Measurements from ENCODE around the gene KAT6B.

DNA sequence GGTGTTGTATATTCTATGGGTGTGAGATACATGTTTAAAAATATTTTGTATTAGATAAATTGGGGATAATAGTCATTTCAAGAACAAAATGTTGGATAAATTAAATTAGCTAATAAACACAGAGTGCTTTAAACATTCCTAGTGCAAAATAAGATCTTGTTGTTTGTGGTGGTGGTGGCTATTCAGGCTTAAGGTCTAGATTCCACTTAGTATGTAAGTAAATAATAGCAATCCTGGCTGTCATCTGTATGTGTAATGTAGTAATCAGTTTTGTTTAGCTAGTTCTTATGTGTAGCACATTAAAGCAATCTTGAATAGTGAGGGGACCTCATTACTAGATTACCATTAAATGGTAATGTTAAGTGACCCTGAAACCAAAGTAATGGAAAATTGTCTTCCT lies 48.7 kb downstream of the KAT6B start:
- no peak for TF ChIP-seq EZH2 (IDR thresholded peaks at IDR 0.05; ENCODE audit: borderline replicate concordance, insufficient read depth, low read depth, low read length, poor library complexity, severe bottlenecking)
- TF ChIP-seq, protein P1, sequence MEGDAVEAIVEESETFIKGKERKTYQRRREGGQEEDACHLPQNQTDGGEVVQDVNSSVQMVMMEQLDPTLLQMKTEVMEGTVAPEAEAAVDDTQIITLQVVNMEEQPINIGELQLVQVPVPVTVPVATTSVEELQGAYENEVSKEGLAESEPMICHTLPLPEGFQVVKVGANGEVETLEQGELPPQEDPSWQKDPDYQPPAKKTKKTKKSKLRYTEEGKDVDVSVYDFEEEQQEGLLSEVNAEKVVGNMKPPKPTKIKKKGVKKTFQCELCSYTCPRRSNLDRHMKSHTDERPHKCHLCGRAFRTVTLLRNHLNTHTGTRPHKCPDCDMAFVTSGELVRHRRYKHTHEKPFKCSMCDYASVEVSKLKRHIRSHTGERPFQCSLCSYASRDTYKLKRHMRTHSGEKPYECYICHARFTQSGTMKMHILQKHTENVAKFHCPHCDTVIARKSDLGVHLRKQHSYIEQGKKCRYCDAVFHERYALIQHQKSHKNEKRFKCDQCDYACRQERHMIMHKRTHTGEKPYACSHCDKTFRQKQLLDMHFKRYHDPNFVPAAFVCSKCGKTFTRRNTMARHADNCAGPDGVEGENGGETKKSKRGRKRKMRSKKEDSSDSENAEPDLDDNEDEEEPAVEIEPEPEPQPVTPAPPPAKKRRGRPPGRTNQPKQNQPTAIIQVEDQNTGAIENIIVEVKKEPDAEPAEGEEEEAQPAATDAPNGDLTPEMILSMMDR (IDR thresholded peaks at IDR 0.05), result no peak
